HepG2 (cell line): ENCODE data around the gene ADGRG4. TPM values are rescaled to one million over a fixed set of nuclear protein-coding genes. Genes with fewer than 3 reads are reported as not detected.

Source experiments
- ATAC-seq: fragments of 200-7000 bp; cut with Tn5 transposase; 3 replicates; pipeline ENCODE4 v1.9.1; 2020; ENCODE audit warnings: mild to moderate bottlenecking, moderate library complexity
- BruUV-seq: library from RNA; stranded (reverse); fragments of 400-500 nt; replicated peaks from 2 replicates; lab custom pipeline; 2021; lab: Mats Ljungman, UMichigan
- CTCF ChIA-PET: fragments of 300-600 bp; formaldehyde crosslinking; extraction: SDS; loops from one replicate; lab custom pipeline; 2021; ENCODE audit warnings: low total read pairs, inconsistent platforms, low intra/inter-chr PET ratio; lab: Yijun Ruan, JAX
- POLR2A ChIA-PET: fragments of 350-600 bp; sonication (Branson Sonifier 250); formaldehyde crosslinking; loops from one replicate; lab custom pipeline; 2020; ENCODE audit warnings: antibody characterized with exemption, inconsistent platforms; lab: Yijun Ruan, JAX
- DNase-seq: peaks from one replicate; pipeline ENCODE4 v3.0.0-alpha.2; 2015; ENCODE audit warnings: low spot score
- FAIRE-seq: peaks from 3 replicates; lab custom pipeline; 2011; peaks lifted over from hg19 to GRCh38; lab: Jason Lieb, UNC
- H2AFZ ChIP-seq: one replicate; pipeline ENCODE4 v1.6.1; 2011; ENCODE audit warnings: low read length, inconsistent platforms
- H3K27ac ChIP-seq: fragments of 300-600 bp; 3 replicates; pipeline ENCODE4 v1.8.0; 2011; ENCODE audit warnings: mixed run types, mild to moderate bottlenecking, mixed read lengths, low read length, inconsistent platforms; ENCODE audit not compliant: insufficient read depth; ENCODE audit errors: extremely low read length
- H3K27me3 ChIP-seq, 2 experiments: fragments of 200-600 bp in 1 of 2; 2 replicates in 1 of 2; 3 replicates in 1 of 2; pipeline versions ENCODE4 v1.6.0 to v1.8.0; 2011; ENCODE audit warnings: low read length in 2 of 2, mild to moderate bottlenecking in 2 of 2, moderate library complexity in 2 of 2, inconsistent platforms in 1 of 2; ENCODE audit not compliant: insufficient read depth in 2 of 2, control insufficient read depth in 1 of 2
- H3K36me3 ChIP-seq, 2 experiments: fragments of 200-600 bp in 1 of 2; replicated peaks in 1 of 2; 2 replicates in 1 of 2; 3 replicates in 1 of 2; pipeline versions ENCODE4 v1.5.1 to v1.8.0; 2011; ENCODE audit warnings: low read length in 2 of 2, inconsistent platforms in 1 of 2; ENCODE audit not compliant: insufficient read depth in 2 of 2, control insufficient read depth in 1 of 2
- H3K4me1 ChIP-seq: 2 replicates; pipeline ENCODE4 v1.5.1; 2012; ENCODE audit warnings: low read length, inconsistent platforms; ENCODE audit not compliant: insufficient read depth
- H3K4me2 ChIP-seq: 2 replicates; pipeline ENCODE4 v1.6.0; 2011; ENCODE audit warnings: low read depth, low read length, inconsistent platforms
- H3K4me3 ChIP-seq, 3 experiments: fragments of 200-600 bp in 1 of 3; sonication (generic), shearing (Covaris generic) in 1 of 3; replicated peaks in 1 of 3; 2 replicates each; pipeline ENCODE4 v1.5.1; 2011 to 2016; ENCODE audit warnings: low read length in 3 of 3, inconsistent platforms in 2 of 3, low read depth in 2 of 3, mild to moderate bottlenecking in 2 of 3, control low read depth in 1 of 3, mixed read lengths in 1 of 3; ENCODE audit not compliant: insufficient read depth in 1 of 3
- H3K79me2 ChIP-seq: one replicate; pipeline ENCODE4 v1.6.1; 2011; ENCODE audit warnings: low read length, inconsistent platforms; ENCODE audit not compliant: insufficient read depth
- H3K9ac ChIP-seq: 2 replicates; pipeline ENCODE4 v1.6.0; 2011; ENCODE audit warnings: mild to moderate bottlenecking, low read depth, low read length, inconsistent platforms; ENCODE audit not compliant: insufficient read depth
- H3K9me3 ChIP-seq: 2 replicates; pipeline ENCODE4 v1.5.1; 2012; ENCODE audit warnings: mild to moderate bottlenecking, low read length
- H4K20me1 ChIP-seq: 2 replicates; pipeline ENCODE4 v1.6.0; 2011; ENCODE audit warnings: inconsistent platforms, mild to moderate bottlenecking, low read length, moderate library complexity; ENCODE audit not compliant: insufficient read depth
- EEA1 ChIP-seq: sonication (generic); formaldehyde crosslinking; IDR thresholded peaks from 2 replicates; pipeline ENCODE4 v1.5.1; 2020; ENCODE audit warnings: mild to moderate bottlenecking, missing genetic modification reagents, borderline replicate concordance
- FOXA1 ChIP-seq, 2 experiments: fragments of 450-650 bp in 1 of 2; sonication (generic) in 1 of 2; formaldehyde crosslinking in 1 of 2; IDR thresholded peaks; 2 replicates each; pipeline versions ENCODE4 v1.4.0 to v1.6.1; 2016 to 2020; ENCODE audit warnings: missing genetic modification reagents in 1 of 2
- GLI4 ChIP-seq: sonication (generic); formaldehyde crosslinking; IDR thresholded peaks from 2 replicates; pipeline ENCODE4 v1.5.1; 2020; ENCODE audit warnings: missing genetic modification reagents, mild to moderate bottlenecking, moderate library complexity, borderline replicate concordance
- MBNL3 ChIP-seq: fragments of 250-450 bp; sonication (Bioruptor Pico); conservative IDR thresholded peaks from 2 replicates; pipeline ENCODE4 v1.8.0; 2022; ENCODE audit warnings: mild to moderate bottlenecking, inconsistent platforms
- NCOA5 ChIP-seq: sonication (generic); formaldehyde crosslinking; IDR thresholded peaks from 2 replicates; pipeline ENCODE4 v1.4.0; 2020; ENCODE audit warnings: missing genetic modification reagents
- POLR2AphosphoS2 ChIP-seq: IDR thresholded peaks from 2 replicates; pipeline ENCODE4 v1.6.1; 2011; ENCODE audit warnings: low read depth, low read length, improper control_type of control experiment
- RAD51 ChIP-seq: fragments of 450-650 bp; IDR thresholded peaks from 2 replicates; pipeline ENCODE4 v1.6.1; 2016; ENCODE audit warnings: borderline replicate concordance
- SNRNP70 ChIP-seq: fragments of 200-400 bp; formaldehyde crosslinking; IDR thresholded peaks from 2 replicates; pipeline ENCODE4 v1.6.1; 2017; ENCODE audit warnings: mild to moderate bottlenecking, low read depth, low read length, moderate library complexity
- ZBTB21 ChIP-seq: sonication (generic); formaldehyde crosslinking; IDR thresholded peaks from 2 replicates; pipeline ENCODE4 v1.4.0; 2020; ENCODE audit warnings: missing genetic modification reagents
- ZMAT3 ChIP-seq: sonication (generic); formaldehyde crosslinking; conservative IDR thresholded peaks from 2 replicates; pipeline ENCODE4 v1.7.0; 2021; ENCODE audit warnings: missing genetic modification reagents
- ZNF101 ChIP-seq: sonication (generic); formaldehyde crosslinking; IDR thresholded peaks from 2 replicates; pipeline ENCODE4 v1.4.0; 2020; ENCODE audit warnings: mild to moderate bottlenecking, low read depth, missing genetic modification reagents, borderline replicate concordance
- ZNF788 ChIP-seq: sonication (generic); formaldehyde crosslinking; IDR thresholded peaks from 2 replicates; pipeline ENCODE4 v1.5.0; 2020; ENCODE audit warnings: mild to moderate bottlenecking, missing genetic modification reagents, borderline replicate concordance
- WGBS: methylation state at CpG from one replicate; pipeline ENCODE4 v1.1.6; 2017; ENCODE audit warnings: low lambda C conversion rate; 5-methylcytosine and 5-hydroxymethylcytosine counted together
- in situ Hi-C: cut with HindIII; loops from 2 replicates; pipeline ENCODE4 v1.10.0; 2017; ENCODE audit warnings: low pct_unique_long_range_greater_than_20kb; ENCODE audit not compliant: extremely low pct_ligation_motif_present
- intact Hi-C: fragments of 100-400 bp; cut with micrococcal nuclease; formaldehyde crosslinking; loops from one replicate; pipeline ENCODE4 v1.10.0; 2022; ENCODE audit not compliant: unreplicated experiment
- polyA plus RNA-seq, 8 experiments: library from polyadenylated mRNA; depleted of rRNA in 3 of 8; stranded (reverse) in 7 of 8; unstranded in 1 of 8; fragments of >200 nt; fragmentation: Illumina TruSeq in 4 of 8; extraction: Trizol in 4 of 8; gene quantifications; 2 replicates each; pipeline versions ENCODE4 v1.2.1 to v1.2.3, GENCODE V29; 2011 to 2016; ENCODE audit warnings: low read depth in 4 of 8, missing spikeins in 1 of 8, mixed read lengths in 1 of 8; ENCODE audit not compliant: insufficient read depth in 1 of 8
- total RNA-seq, 5 experiments: library from RNA; depleted of rRNA; stranded (reverse); fragments of >200 nt; fragmentation: Illumina TruSeq; extraction: Trizol; gene quantifications; 2 replicates each; pipeline ENCODE4 v1.2.3, GENCODE V29; 2016; ENCODE audit warnings: low read depth in 1 of 5
- TF ChIP-seq, protein P1 (sequence below): IDR thresholded peaks from 2 replicates; pipeline ENCODE4 v1.6.1; 2016

ADGRG4 gene
- total and polyA plus RNA-seq, 2 of the 13 experiments (the other 11 are each of a cell fraction or from before 2014, with no cell fraction given) = not detected

DNA sequence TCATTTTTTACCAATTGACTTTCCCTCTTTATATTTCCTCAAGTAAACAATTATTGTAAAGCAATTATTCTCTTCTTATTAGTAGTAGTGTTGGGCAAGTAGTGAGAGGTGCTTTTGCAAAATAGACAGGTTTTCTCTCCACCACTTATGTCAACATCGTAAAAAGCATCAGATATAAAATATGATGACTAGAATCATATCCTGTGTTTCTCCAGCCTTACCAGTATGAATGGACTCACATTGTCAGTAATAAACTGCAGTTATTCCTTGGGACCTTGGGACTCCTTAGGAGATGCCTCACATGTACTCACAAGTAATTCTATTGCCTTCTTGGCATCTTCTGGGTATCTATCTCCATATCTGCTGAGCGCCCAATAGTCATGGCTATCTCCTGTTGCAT lies 146.5 kb downstream of the ADGRG4 start:
- intact Hi-C loops (no loop called here), in situ Hi-C loops (no loop called here)
- 0% methylated on average over 2 of the region's 2 CpGs for WGBS
- H2AFZ ChIP-seq = no peak overlapping the region
- BruUV-seq = no TSS peak
- FAIRE-seq = no peak
- no peaks in the 10 kb centered on the region for H4K20me1 ChIP-seq
- H3K27me3 ChIP-seq = no peaks in the 10 kb centered on the region
- TF ChIP-seq GLI4 (CRISPR knock-in tag) = no peak
- no peak overlapping the region for H3K9ac ChIP-seq
- no peaks in the 10 kb centered on the region for H3K36me3 ChIP-seq
- H3K79me2 ChIP-seq = no peaks in the 10 kb centered on the region
- no peak overlapping the region for H3K4me2 ChIP-seq
- no peak for ATAC-seq
- ChIA-PET CTCF (no interaction called here), POLR2A (no interaction called here)
- no peak for DNase-seq
- no peaks in the 10 kb centered on the region for H3K4me1 ChIP-seq
- no peaks in the 10 kb centered on the region for H3K9me3 ChIP-seq
- H3K27ac ChIP-seq = no peak overlapping the region
- H3K4me3 ChIP-seq = no peak overlapping the region

DNA sequence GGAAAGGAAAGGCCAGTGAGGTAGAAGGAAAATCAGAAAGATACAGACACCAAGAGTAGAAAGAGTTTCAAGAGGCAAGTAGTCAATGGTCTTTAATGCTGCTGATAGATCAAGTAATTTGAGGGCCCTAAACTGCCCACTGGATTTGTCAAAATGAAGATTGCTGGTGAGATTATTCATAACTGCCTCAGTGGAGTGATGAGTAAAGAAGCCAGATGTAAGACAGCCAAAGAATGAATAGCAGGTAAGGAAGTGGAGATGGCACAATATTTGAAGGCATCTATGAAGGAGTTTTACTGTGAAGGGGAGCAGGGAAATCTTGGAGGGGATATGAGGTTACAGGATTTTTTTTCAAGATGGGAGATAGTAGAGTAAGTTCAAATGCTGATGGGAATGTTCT lies 147.2 kb downstream of the ADGRG4 start:
- ChIA-PET POLR2A (no interaction called here), CTCF (no interaction called here)
- no TSS peak for BruUV-seq
- Histone ChIP-seq H2AFZ (no peak overlapping the region), H4K20me1 (no peaks in the 10 kb centered on the region), H3K36me3 (no peaks in the 10 kb centered on the region), H3K27ac (no peak overlapping the region), H3K4me1 (no peaks in the 10 kb centered on the region), H3K4me3 (no peak overlapping the region), H3K4me2 (no peak overlapping the region), H3K79me2 (no peaks in the 10 kb centered on the region), H3K9me3 (no peaks in the 10 kb centered on the region), H3K9ac (no peak overlapping the region), H3K27me3 (no peaks in the 10 kb centered on the region)
- in situ Hi-C loops (no loop called here), intact Hi-C loops (no loop called here)
- ATAC-seq = no peak
- no peak for DNase-seq
- FAIRE-seq = no peak
- TF ChIP-seq POLR2AphosphoS2 (no peak), SNRNP70 (no peak), ZBTB21 (CRISPR knock-in tag) (no peak), RAD51 (no peak), EEA1 (no peak), NCOA5 (CRISPR knock-in tag) (no peak), FOXA1 (IDR thresholded peaks at IDR 0.05) (no peak), FOXA1 (CRISPR knock-in tag; IDR thresholded peaks at IDR 0.05) (no peak), MBNL3 (no peak), ZMAT3 (no peak), ZNF788 (CRISPR knock-in tag) (no peak), ZNF101 (no peak)
- TF ChIP-seq, protein P1, sequence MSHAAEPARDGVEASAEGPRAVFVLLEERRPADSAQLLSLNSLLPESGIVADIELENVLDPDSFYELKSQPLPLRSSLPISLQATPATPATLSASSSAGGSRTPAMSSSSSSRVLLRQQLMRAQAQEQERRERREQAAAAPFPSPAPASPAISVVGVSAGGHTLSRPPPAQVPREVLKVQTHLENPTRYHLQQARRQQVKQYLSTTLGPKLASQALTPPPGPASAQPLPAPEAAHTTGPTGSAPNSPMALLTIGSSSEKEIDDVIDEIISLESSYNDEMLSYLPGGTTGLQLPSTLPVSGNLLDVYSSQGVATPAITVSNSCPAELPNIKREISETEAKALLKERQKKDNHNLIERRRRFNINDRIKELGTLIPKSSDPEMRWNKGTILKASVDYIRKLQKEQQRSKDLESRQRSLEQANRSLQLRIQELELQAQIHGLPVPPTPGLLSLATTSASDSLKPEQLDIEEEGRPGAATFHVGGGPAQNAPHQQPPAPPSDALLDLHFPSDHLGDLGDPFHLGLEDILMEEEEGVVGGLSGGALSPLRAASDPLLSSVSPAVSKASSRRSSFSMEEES (CRISPR knock-in tag) = no peak
